GM12878 (cell line): ENCODE measurements around the gene RALGPS1. TPM values are rescaled to one million over a fixed set of nuclear protein-coding genes. Genes with fewer than 3 reads are reported as not detected.

Source experiments
- BACH1 ChIP-seq: fragments of 450-650 bp; IDR thresholded peaks from 2 replicates; pipeline ENCODE4 v1.6.1; 2017; ENCODE audit warnings: mild to moderate bottlenecking, borderline replicate concordance
- CHD1 ChIP-seq: IDR thresholded peaks from 2 replicates; pipeline ENCODE4 v1.6.1; 2012; ENCODE audit warnings: low read depth, low read length, improper control_type of control experiment
- CHD4 ChIP-seq: fragments of 200-600 bp; sonication (generic); IDR thresholded peaks from 2 replicates; pipeline ENCODE4 v1.6.1; 2016; ENCODE audit warnings: mild to moderate bottlenecking
- CREM ChIP-seq: IDR thresholded peaks from 2 replicates; pipeline ENCODE4 v1.6.1; 2014; ENCODE audit warnings: antibody characterized with exemption, low read depth
- EED ChIP-seq: sonication (generic); IDR thresholded peaks from 2 replicates; pipeline ENCODE4 v1.6.1; 2016; ENCODE audit warnings: antibody characterized with exemption, low read depth
- ETV6 ChIP-seq, 2 experiments: fragments of 450-650 bp in 1 of 2; IDR thresholded peaks in 1 of 2; conservative IDR thresholded peaks in 1 of 2; 2 replicates each; pipeline ENCODE4 v1.6.1; 2014; ENCODE audit warnings: antibody characterized with exemption in 1 of 2, borderline replicate concordance in 1 of 2, low read depth in 1 of 2, mild to moderate bottlenecking in 1 of 2, moderate library complexity in 1 of 2
- HCFC1 ChIP-seq: fragments of 150-350 bp; IDR thresholded peaks from 2 replicates; pipeline ENCODE4 v1.6.1; 2014; ENCODE audit warnings: low read length
- IKZF2 ChIP-seq, 2 experiments: fragments of 450-650 bp; IDR thresholded peaks; 2 replicates each; pipeline ENCODE4 v1.6.1; 2017; ENCODE audit warnings: mild to moderate bottlenecking in 2 of 2, moderate library complexity in 2 of 2
- IRF5 ChIP-seq: fragments of 450-650 bp; IDR thresholded peaks from 2 replicates; pipeline ENCODE4 v1.6.1; 2017; ENCODE audit warnings: borderline replicate concordance
- JUNB ChIP-seq: IDR thresholded peaks from 2 replicates; pipeline ENCODE4 v1.6.1; 2016; ENCODE audit warnings: antibody characterized with exemption, mild to moderate bottlenecking
- MYC ChIP-seq: IDR thresholded peaks from 2 replicates; pipeline ENCODE4 v1.6.1; 2011; ENCODE audit warnings: mild to moderate bottlenecking, low read length, moderate library complexity, inconsistent platforms; ENCODE audit not compliant: insufficient read depth, insufficient replicate concordance, insufficient read length, severe bottlenecking
- NFIC ChIP-seq: IDR thresholded peaks from 2 replicates; pipeline ENCODE4 v1.6.1; 2012; ENCODE audit warnings: low read depth, mild to moderate bottlenecking, inconsistent platforms, low read length, moderate library complexity
- NFXL1 ChIP-seq: fragments of 450-650 bp; IDR thresholded peaks from 2 replicates; pipeline ENCODE4 v1.6.1; 2017; ENCODE audit warnings: antibody characterized with exemption, mild to moderate bottlenecking, borderline replicate concordance
- PML ChIP-seq: IDR thresholded peaks from 2 replicates; pipeline ENCODE4 v1.6.1; 2012; ENCODE audit warnings: low read length, inconsistent platforms
- POLR2A ChIP-seq: IDR thresholded peaks from 2 replicates; pipeline ENCODE4 v1.6.1; 2011; ENCODE audit warnings: low read depth, mild to moderate bottlenecking, low read length
- RAD21 ChIP-seq: IDR thresholded peaks from 2 replicates; pipeline ENCODE4 v1.6.1; 2011; ENCODE audit warnings: mild to moderate bottlenecking, low read depth, low read length, moderate library complexity; ENCODE audit not compliant: insufficient read depth
- RB1 ChIP-seq: fragments of 450-650 bp; formaldehyde crosslinking; IDR thresholded peaks from 2 replicates; pipeline ENCODE4 v1.6.1; 2017; ENCODE audit warnings: mild to moderate bottlenecking, borderline replicate concordance
- RELA ChIP-seq: fragments of 450-650 bp; IDR thresholded peaks from 2 replicates; pipeline ENCODE4 v1.8.0; 2014; ENCODE audit warnings: borderline replicate concordance; ENCODE audit not compliant: partially characterized antibody
- RUNX3 ChIP-seq: IDR thresholded peaks from 2 replicates; pipeline ENCODE4 v1.6.1; 2012; ENCODE audit warnings: low read length, inconsistent platforms
- SMAD1 ChIP-seq: fragments of 450-650 bp; IDR thresholded peaks from 2 replicates; pipeline ENCODE4 v1.6.1; 2018; ENCODE audit warnings: mild to moderate bottlenecking, low read depth; ENCODE audit not compliant: partially characterized antibody
- SMC3 ChIP-seq: IDR thresholded peaks from 2 replicates; pipeline ENCODE4 v1.6.1; 2011; ENCODE audit warnings: low read length, improper control_type of control experiment, borderline replicate concordance
- STAT3 ChIP-seq: IDR thresholded peaks from 2 replicates; pipeline ENCODE4 v1.6.1; 2011; ENCODE audit warnings: low read depth, low read length, improper control_type of control experiment
- TCF12 ChIP-seq: IDR thresholded peaks from 2 replicates; pipeline ENCODE4 v1.6.1; 2011; ENCODE audit warnings: low read depth, mild to moderate bottlenecking, low read length
- USF1 ChIP-seq: IDR thresholded peaks from 2 replicates; pipeline ENCODE4 v1.6.1; 2011; ENCODE audit warnings: borderline replicate concordance, low read depth, mild to moderate bottlenecking, moderate library complexity, mixed read lengths, low read length; ENCODE audit not compliant: insufficient read depth; ENCODE audit errors: extremely low read length
- ZBTB4 ChIP-seq: fragments of 450-650 bp; formaldehyde crosslinking; IDR thresholded peaks from 2 replicates; pipeline ENCODE4 v1.4.0; 2022; ENCODE audit warnings: mild to moderate bottlenecking, moderate library complexity
- ZNF274 ChIP-seq: IDR thresholded peaks from one replicate; pipeline ENCODE4 v1.8.0; 2011; ENCODE audit not compliant: insufficient read length, insufficient read depth
- ZNF384 ChIP-seq: IDR thresholded peaks from 2 replicates; pipeline ENCODE4 v1.6.1; 2012; ENCODE audit warnings: low read depth, mild to moderate bottlenecking, low read length, improper control_type of control experiment, borderline replicate concordance
- polyA plus RNA-seq, 11 experiments: library from polyadenylated mRNA; depleted of rRNA in 4 of 11; unstranded in 6 of 11; stranded (reverse) in 5 of 11; fragments of >200 nt; fragmentation: Nextera tagmentation in 4 of 11; fragmentation: Illumina TruSeq in 1 of 11; extraction: Ambion mirVana in 4 of 11; extraction: Trizol in 1 of 11; gene quantifications; 1 replicate in 1 of 11; 2 replicates in 10 of 11; pipeline versions ENCODE4 v1.2.1 to v1.2.3, GENCODE V29; 2011 to 2016; ENCODE audit warnings: inconsistent platforms in 2 of 11, missing spikeins in 2 of 11, low read depth in 1 of 11
- total RNA-seq, 4 experiments: library from RNA; depleted of rRNA in 3 of 4; stranded (reverse); fragments of >200 nt in 3 of 4; fragmentation: Illumina TruSeq in 1 of 4; extraction: Trizol in 1 of 4; gene quantifications; 2 replicates each; pipeline versions ENCODE4 v1.2.1 to v1.2.3, GENCODE V29; 2013 to 2021

The RALGPS1 gene
- total and polyA plus RNA-seq, 10 of the 15 experiments (the other 5 are each of a cell fraction or from before 2014, with no cell fraction given): 0.13 to 5.6 (median 2.7) TPM

- no peak for TF ChIP-seq SMC3
- no peak for TF ChIP-seq PML
- TF ChIP-seq RAD21: no peak
- TF ChIP-seq RELA: no peak
- peak; percentile 54 for TF ChIP-seq JUNB
- no peak for TF ChIP-seq CHD4
- no peak for TF ChIP-seq ZBTB4 (CRISPR knock-in tag)
- TF ChIP-seq USF1: no peak
- no peak for TF ChIP-seq SMAD1
- TF ChIP-seq NFXL1: no peak
- TF ChIP-seq NFIC: peak; percentile 56
- TF ChIP-seq BACH1: no peak
- TF ChIP-seq MYC: no peak
- peak; percentile 14; the same call in 1 of the 2 replicates for TF ChIP-seq EED
- no peak for TF ChIP-seq CHD1
- no peak for TF ChIP-seq HCFC1
- TF ChIP-seq RB1: no peak
- TF ChIP-seq RUNX3: peak; percentile 77
- no peak for TF ChIP-seq ZNF384
- TF ChIP-seq IRF5: no peak
- TF ChIP-seq TCF12: no peak
- TF ChIP-seq POLR2A: no peak
- TF ChIP-seq CREM: peak; percentile 29; the same call in 1 of the 2 replicates
- no peak for TF ChIP-seq STAT3
- TF ChIP-seq IKZF2 (IDR thresholded peaks at IDR 0.05): 0 out of 4 replicates have a peak, but pooled peaks of 1 of the 2 experiments have one; percentile 18
- TF ChIP-seq ETV6 (conservative IDR thresholded peaks at IDR 0.05 in 1 of 2, IDR thresholded peaks at IDR 0.05 in 1 of 2; ENCODE audit: borderline replicate concordance in 1 of 2, low read depth in 1 of 2): 0 out of 4 replicates have a peak, but pooled peaks of 1 of the 2 experiments have one; percentile 21
- no peak for TF ChIP-seq ZNF274
Observed at GRCh38 chr9:126973651-126974529, 59.3 kb downstream of the RALGPS1 start (continued).
